LNCaP clone FGC (cell line): ENCODE results near the gene TFCP2L1.

Experiments used
- DNase-seq: peaks from one replicate; pipeline ENCODE4 v3.0.0-alpha.2; 2011; ENCODE audit warnings: low read depth
- H3K4me3 ChIP-seq: 2 replicates; pipeline ENCODE4 v1.5.1; 2011; ENCODE audit warnings: mild to moderate bottlenecking, low read depth, low read length, control low read depth
- TF ChIP-seq, protein P1 (sequence below): IDR thresholded peaks from 2 replicates; pipeline ENCODE4 v1.5.1; 2012; ENCODE audit warnings: mild to moderate bottlenecking; ENCODE audit not compliant: control insufficient read depth, insufficient read depth; ENCODE audit errors: extremely low read depth

The TFCP2L1 gene

DNA sequence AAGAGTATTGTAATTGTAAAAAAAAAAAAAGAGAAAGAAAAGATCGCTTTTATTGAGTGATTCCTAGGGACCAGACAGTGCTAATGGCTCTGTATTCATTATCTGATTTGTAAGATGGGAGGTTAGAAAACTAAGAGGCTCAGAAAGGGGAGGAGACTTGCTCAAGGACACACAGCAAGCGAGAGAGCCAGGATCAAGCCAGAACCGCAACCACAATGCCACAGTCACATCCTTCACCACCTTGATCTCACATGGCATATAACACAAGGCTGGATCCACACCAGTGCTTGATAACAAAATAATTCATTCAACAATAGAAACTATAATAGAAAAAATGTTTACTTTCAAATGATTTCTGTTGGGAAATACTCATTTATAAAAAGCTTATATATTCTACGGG lies 37.5 kb downstream of the TFCP2L1 start:
- no peak for DNase-seq
- H3K4me3 ChIP-seq, result no peak overlapping the region
- TF ChIP-seq, protein P1, sequence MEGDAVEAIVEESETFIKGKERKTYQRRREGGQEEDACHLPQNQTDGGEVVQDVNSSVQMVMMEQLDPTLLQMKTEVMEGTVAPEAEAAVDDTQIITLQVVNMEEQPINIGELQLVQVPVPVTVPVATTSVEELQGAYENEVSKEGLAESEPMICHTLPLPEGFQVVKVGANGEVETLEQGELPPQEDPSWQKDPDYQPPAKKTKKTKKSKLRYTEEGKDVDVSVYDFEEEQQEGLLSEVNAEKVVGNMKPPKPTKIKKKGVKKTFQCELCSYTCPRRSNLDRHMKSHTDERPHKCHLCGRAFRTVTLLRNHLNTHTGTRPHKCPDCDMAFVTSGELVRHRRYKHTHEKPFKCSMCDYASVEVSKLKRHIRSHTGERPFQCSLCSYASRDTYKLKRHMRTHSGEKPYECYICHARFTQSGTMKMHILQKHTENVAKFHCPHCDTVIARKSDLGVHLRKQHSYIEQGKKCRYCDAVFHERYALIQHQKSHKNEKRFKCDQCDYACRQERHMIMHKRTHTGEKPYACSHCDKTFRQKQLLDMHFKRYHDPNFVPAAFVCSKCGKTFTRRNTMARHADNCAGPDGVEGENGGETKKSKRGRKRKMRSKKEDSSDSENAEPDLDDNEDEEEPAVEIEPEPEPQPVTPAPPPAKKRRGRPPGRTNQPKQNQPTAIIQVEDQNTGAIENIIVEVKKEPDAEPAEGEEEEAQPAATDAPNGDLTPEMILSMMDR, result no peak

DNA sequence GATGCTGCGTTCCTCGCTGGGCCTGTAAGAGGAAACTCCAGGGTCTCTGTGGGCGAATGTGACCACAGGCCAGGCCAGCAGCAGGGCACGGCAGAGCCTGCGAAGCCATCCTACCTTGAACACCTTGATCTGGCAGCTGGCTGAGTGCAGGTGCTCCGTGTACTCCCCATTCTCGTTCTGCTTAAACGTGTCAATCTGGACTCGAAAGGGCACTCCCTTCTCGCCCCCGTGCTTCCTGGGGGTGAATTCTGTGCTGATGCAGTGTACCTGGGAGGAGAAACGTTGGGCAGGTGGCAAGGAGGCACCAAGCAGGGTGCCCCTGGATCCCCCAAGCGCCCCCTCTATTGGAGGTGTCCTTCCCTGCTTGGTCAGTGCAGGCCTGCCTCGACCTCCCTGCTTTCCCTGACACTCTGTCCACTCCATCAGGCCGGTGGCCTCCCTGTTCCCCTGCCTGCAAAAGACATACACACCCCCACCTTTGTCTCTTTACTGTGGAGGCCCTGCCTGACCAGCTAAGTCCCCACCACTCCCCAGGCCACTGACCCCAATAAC lies 38.2 kb downstream of the TFCP2L1 start:
- no peak for DNase-seq
- no peak overlapping the region for H3K4me3 ChIP-seq
- TF ChIP-seq, protein P1, result no peak

DNA sequence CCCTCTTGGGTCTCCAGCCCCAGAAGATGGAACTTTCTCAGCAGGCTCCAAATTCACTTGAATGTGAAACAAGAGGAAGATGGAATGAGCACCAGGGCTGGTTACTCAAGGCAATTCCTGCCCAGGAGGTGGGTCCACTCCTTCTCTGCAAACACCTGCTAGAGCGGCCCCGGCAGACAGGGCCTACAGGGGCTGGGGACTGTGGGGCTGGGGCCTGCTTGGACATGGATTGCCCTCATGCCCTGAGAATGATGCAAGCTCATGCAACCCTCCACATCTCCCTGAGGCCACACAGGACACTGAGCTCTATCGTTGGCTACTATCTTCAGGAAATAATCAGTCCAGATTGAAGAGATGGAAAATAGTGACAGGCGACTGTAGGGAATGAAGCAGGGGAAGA lies 39.1 kb downstream of the TFCP2L1 start:
- TF ChIP-seq, protein P1, result no peak
- no peak for DNase-seq
- H3K4me3 ChIP-seq, result no peak overlapping the region

DNA sequence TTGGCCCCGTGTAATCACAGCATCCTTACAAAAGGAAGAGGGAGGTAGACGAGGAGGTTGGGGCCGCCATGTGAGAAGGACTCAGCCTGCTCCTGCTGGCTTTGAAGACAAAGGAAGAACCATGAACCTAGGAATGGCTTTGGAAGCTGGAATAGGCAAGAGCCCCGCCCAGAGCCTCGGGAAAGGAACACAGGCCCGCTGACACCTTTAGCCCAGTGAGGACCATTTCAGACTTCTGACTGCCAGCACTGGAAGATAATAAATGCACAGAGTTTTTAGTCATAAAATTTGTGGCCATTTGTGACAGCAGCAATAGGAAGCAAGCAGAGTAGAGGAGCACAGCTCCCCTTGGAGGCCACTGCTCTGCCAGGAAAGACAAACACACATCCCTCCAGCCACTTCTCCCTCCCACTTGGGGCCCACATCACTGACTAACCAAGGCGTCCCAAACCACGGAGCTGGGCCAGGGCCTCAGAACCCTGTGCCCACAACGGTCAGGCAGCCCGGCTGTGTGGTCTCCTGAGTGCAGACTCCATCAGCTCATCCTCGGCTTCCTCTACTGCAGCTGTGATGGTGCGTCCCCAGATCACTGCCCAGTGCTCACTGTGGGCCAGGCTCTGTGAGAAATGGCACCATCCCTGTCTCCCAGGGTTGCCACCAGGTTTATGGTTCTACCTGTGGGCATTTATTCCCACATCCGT lies 39.7 kb downstream of the TFCP2L1 start:
- TF ChIP-seq, protein P1, result no peak
- no peak overlapping the region for H3K4me3 ChIP-seq
- no peak for DNase-seq

DNA sequence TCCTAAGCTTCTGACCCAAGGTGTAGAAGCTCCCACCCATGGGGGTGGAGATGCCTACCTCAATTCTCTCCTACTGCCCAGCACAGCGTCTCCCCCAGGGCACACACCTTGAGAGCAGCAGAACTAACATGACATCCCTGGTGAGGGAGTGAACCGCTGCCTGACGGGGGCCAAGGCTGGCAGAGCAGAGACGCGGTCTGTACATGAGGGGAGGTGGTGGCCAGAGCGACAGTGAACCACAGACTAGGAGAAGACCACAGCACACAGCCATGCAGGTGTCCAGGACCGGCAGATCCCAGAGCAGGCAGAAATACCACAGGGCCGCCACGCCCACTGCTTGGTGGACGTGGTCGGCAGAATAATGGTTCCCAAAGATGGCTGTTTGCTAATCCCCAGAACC lies 40.4 kb downstream of the TFCP2L1 start:
- TF ChIP-seq, protein P1, result no peak

DNA sequence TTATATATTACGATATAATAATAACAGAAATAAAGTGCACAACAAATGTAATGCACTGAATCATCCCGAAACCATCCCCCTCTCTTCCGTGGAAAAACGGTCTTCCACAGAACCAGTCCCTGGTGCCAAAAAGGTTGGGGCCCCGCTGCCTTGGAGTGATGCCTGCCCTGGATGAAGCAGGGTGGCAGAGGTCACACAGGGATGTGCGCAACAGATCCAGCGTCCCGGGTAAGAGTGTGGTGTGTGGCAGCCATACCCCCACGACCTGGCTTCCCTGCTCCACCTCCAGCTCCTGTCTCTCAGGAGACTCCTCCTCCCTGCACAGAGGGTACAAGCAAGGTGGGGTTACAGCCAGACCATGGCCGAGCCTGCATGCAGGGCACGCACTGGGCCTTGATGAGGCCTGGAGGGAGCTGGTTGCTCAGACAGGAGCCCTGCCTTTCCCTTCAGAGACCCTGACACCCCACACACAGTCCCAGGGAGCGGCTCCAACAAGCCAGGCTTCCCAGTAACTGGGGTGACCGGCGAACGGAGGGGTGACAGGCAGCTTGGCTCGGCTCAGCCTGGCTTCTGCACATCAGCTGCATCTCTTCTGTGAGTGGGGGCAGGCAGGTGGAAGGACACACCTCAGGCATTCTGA lies 41.1 kb downstream of the TFCP2L1 start:
- TF ChIP-seq, protein P1, result no peak
- H3K4me3 ChIP-seq, result no peak overlapping the region
- DNase-seq, result no peak

More for the DNA sequence above, 40.4 kb downstream of the TFCP2L1 start:
- H3K4me3 ChIP-seq, result no peak overlapping the region
- no peak for DNase-seq

DNA sequence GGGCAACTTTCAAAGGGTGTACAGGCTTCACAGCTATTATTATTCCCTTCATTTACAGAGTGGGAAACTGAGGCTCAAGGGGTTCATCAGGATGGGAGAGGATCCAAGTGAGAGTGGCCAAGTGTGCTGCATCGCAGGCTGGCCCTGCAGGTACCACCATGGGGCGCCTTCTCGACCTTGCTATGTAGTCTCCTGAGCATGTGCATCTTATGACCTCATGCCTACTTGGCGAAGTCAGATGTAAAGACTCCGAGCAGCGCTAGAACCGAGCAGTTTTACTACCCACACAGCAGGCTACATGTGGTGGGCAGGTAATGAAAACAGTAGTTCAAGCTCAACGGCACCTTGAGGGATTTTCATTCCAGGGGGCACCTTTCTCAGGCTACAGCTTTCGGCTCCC lies 42.0 kb downstream of the TFCP2L1 start:
- no peak for DNase-seq
- TF ChIP-seq, protein P1, result no peak
- no peak overlapping the region for H3K4me3 ChIP-seq
